Keratinocyte (primary cell): ENCODE data around the gene CDCA4. TPM values are rescaled to one million over a fixed set of nuclear protein-coding genes. Genes with fewer than 3 reads are reported as not detected.

ENCODE experiments used
- DNase-seq: peaks from one replicate; pipeline ENCODE4 v3.0.0-alpha.2; 2011; ENCODE audit warnings: low read depth, missing footprints, low spot score
- FAIRE-seq: peaks from 2 replicates; lab custom pipeline; 2011; peaks lifted over from hg19 to GRCh38; lab: Jason Lieb, UNC
- H2AFZ ChIP-seq: 2 replicates; pipeline ENCODE4 v1.6.0; 2012; ENCODE audit warnings: low read length, control low read depth, inconsistent platforms; ENCODE audit not compliant: control insufficient read depth
- H3K27ac ChIP-seq: 2 replicates; pipeline ENCODE4 v1.5.1; 2011; ENCODE audit warnings: low read length; ENCODE audit not compliant: control insufficient read depth, insufficient read depth
- H3K27me3 ChIP-seq: 3 replicates; pipeline ENCODE4 v1.6.0; 2011; ENCODE audit warnings: low read length; ENCODE audit not compliant: control insufficient read depth, insufficient read depth; ENCODE audit errors: extremely low read depth
- H3K36me3 ChIP-seq, 2 experiments: 2 replicates in 1 of 2; 3 replicates in 1 of 2; pipeline ENCODE4 v1.5.1; 2011; ENCODE audit warnings: low read length in 2 of 2, mild to moderate bottlenecking in 1 of 2; ENCODE audit not compliant: control insufficient read depth in 2 of 2, insufficient read depth in 2 of 2; ENCODE audit errors: extremely low read depth in 1 of 2
- H3K4me1 ChIP-seq: 3 replicates; pipeline ENCODE4 v1.5.1; 2011; ENCODE audit warnings: low read length; ENCODE audit not compliant: control insufficient read depth, insufficient read depth; ENCODE audit errors: extremely low read depth
- H3K4me2 ChIP-seq: 3 replicates; pipeline ENCODE4 v1.6.0; 2011; ENCODE audit warnings: low read depth, low read length; ENCODE audit not compliant: control insufficient read depth, insufficient read depth; ENCODE audit errors: extremely low read depth
- H3K4me3 ChIP-seq, 3 experiments: fragments of 200-600 bp in 1 of 3; sonication (generic) in 1 of 3; 2 replicates in 2 of 3; 3 replicates in 1 of 3; pipeline ENCODE4 v1.5.1; 2011 to 2016; ENCODE audit warnings: low read length in 3 of 3, mild to moderate bottlenecking in 3 of 3, control low read depth in 2 of 3, inconsistent platforms in 1 of 3, low read depth in 1 of 3, mixed read lengths in 1 of 3, mixed run types in 1 of 3, moderate library complexity in 1 of 3; ENCODE audit not compliant: control insufficient read depth in 2 of 3, insufficient read depth in 2 of 3; ENCODE audit errors: extremely low read depth in 1 of 3
- H3K79me2 ChIP-seq: 2 replicates; pipeline ENCODE4 v1.6.0; 2012; ENCODE audit warnings: low read length; ENCODE audit not compliant: control insufficient read depth, insufficient read depth
- H3K9ac ChIP-seq: 3 replicates; pipeline ENCODE4 v1.6.0; 2011; ENCODE audit warnings: low read length; ENCODE audit not compliant: control insufficient read depth, insufficient read depth; ENCODE audit errors: extremely low read depth
- H3K9me1 ChIP-seq: 3 replicates; pipeline ENCODE4 v1.6.0; 2011; ENCODE audit warnings: low read length; ENCODE audit not compliant: control insufficient read depth, insufficient read depth; ENCODE audit errors: extremely low read depth
- H3K9me3 ChIP-seq: 2 replicates; pipeline ENCODE4 v1.5.1; 2012; ENCODE audit warnings: low read depth, low read length; ENCODE audit not compliant: control insufficient read depth
- H4K20me1 ChIP-seq: 3 replicates; pipeline ENCODE4 v1.6.0; 2011; ENCODE audit warnings: low read length; ENCODE audit not compliant: control insufficient read depth, insufficient read depth; ENCODE audit errors: extremely low read depth
- EZH2 ChIP-seq: IDR thresholded peaks from one replicate; pipeline ENCODE4 v1.6.1; 2012; ENCODE audit warnings: inconsistent platforms, mild to moderate bottlenecking, low read length, moderate library complexity
- dilution Hi-C: fragments of 300-500 bp; cut with MboI; formaldehyde crosslinking; loops from one replicate; pipeline ENCODE4 v1.7.0; 2020; ENCODE audit warnings: low sequenced_read_pairs; ENCODE audit not compliant: extremely low pct_ligation_motif_present
- polyA plus RNA-seq, 5 experiments: library from polyadenylated mRNA; depleted of rRNA in 3 of 5; stranded (reverse) in 3 of 5; stranded (forward) in 1 of 5; unstranded in 1 of 5; fragments of >200 nt; gene quantifications; 1 replicate in 1 of 5; 2 replicates in 3 of 5; 3 replicates in 1 of 5; pipeline versions ENCODE4 v1.2.1 to v1.2.3, GENCODE V29; 2011 to 2012; ENCODE audit warnings: missing spikeins in 2 of 5, low read depth in 1 of 5, low replicate concordance in 1 of 5
- TF ChIP-seq, protein P1 (sequence below), 3 experiments: IDR thresholded peaks in 1 of 3; conservative IDR thresholded peaks in 1 of 3; optimal IDR thresholded peaks in 1 of 3; 2 replicates in 2 of 3; 3 replicates in 1 of 3; pipeline versions ENCODE3 to v1.5.1; 2011; ENCODE audit warnings: low read length in 3 of 3, mild to moderate bottlenecking in 3 of 3, moderate library complexity in 2 of 3, control low read depth in 1 of 3, inconsistent platforms in 1 of 3; ENCODE audit not compliant: insufficient read depth in 2 of 3; ENCODE audit errors: extremely low read depth in 1 of 3

Gene CDCA4
- polyA plus RNA-seq, 1 donor (not counting 4 experiments of a cell fraction or from before 2014, with no cell fraction given), result 35.7 TPM

DNA sequence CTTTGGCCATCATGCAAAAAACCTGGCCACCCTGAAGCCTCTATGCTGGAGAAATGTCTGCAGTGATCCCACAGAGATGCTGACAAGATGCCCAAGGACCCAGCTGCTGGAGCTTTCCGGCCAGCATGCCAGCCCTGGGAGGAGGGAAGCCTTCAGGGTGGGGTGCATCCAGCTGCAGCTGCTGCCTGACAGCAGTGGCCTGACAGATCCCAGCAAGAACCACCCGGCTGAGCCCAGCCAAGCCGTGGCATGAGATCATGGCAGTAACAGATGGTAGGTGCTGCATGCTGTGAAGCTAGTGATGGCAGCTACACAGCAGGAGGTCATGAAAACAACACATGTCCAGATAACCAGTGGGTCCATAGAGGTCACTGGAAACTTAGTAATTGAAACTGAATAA lies 21.5 kb downstream of the CDCA4 start:
- Histone ChIP-seq H2AFZ (no peak overlapping the region), H3K4me2 (no peak overlapping the region), H3K9me1 (no peaks in the 10 kb centered on the region), H3K27me3 (no peaks in the 10 kb centered on the region), H3K4me1 (no peaks in the 10 kb centered on the region), H3K9ac (no peak overlapping the region), H3K79me2 (peaks cover 4% of the 10 kb centered on the region), H3K9me3 (no peaks in the 10 kb centered on the region), H4K20me1 (no peaks in the 10 kb centered on the region), H3K36me3 (peaks cover 3 to 13% of the 10 kb centered on the region in 2 experiments), H3K4me3 (no peak overlapping the region), H3K27ac (no peak overlapping the region)
- dilution Hi-C loops, result no loop called here
- no peak for TF ChIP-seq EZH2
- TF ChIP-seq, protein P1, sequence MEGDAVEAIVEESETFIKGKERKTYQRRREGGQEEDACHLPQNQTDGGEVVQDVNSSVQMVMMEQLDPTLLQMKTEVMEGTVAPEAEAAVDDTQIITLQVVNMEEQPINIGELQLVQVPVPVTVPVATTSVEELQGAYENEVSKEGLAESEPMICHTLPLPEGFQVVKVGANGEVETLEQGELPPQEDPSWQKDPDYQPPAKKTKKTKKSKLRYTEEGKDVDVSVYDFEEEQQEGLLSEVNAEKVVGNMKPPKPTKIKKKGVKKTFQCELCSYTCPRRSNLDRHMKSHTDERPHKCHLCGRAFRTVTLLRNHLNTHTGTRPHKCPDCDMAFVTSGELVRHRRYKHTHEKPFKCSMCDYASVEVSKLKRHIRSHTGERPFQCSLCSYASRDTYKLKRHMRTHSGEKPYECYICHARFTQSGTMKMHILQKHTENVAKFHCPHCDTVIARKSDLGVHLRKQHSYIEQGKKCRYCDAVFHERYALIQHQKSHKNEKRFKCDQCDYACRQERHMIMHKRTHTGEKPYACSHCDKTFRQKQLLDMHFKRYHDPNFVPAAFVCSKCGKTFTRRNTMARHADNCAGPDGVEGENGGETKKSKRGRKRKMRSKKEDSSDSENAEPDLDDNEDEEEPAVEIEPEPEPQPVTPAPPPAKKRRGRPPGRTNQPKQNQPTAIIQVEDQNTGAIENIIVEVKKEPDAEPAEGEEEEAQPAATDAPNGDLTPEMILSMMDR (optimal IDR thresholded peaks at IDR 0.05 in 1 of 3, IDR thresholded peaks at IDR 0.05 in 1 of 3, conservative IDR thresholded peaks at IDR 0.05 in 1 of 3; ENCODE audit: extremely low read depth in 1 of 3, insufficient read depth in 2 of 3, low read length in 3 of 3), result no peak
- DNase-seq (no peak), FAIRE-seq (no peak)

DNA sequence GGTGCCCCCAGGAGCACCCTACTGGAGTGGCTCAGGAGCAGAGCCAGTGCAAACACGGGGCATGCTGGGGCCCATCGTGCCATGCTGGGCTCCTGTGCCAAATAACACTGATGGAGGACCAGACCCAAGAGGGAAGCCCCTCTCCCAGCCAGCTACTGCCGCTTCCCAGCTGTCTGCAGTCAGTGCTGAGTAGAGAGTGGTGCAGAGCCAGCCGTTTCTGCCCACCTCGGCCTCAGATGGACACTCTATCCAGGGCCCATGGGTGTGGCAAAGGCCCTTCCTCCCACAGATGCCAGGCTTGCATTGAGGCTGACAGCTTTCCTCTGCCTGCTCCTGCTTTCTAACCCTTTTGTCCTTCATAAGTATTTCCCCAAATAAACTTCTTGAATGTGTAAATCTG lies 22.1 kb downstream of the CDCA4 start:
- dilution Hi-C loops, result no loop called here
- Histone ChIP-seq H2AFZ (no peak overlapping the region), H3K9ac (no peak overlapping the region), H3K4me3 (no peak overlapping the region), H3K27ac (no peak overlapping the region), H4K20me1 (no peaks in the 10 kb centered on the region), H3K4me1 (no peaks in the 10 kb centered on the region), H3K9me3 (no peaks in the 10 kb centered on the region), H3K4me2 (no peak overlapping the region), H3K27me3 (no peaks in the 10 kb centered on the region), H3K79me2 (peaks cover 4% of the 10 kb centered on the region), H3K9me1 (no peaks in the 10 kb centered on the region), H3K36me3 (peaks cover 5 to 14% of the 10 kb centered on the region in 2 experiments)
- no peak for TF ChIP-seq EZH2
- TF ChIP-seq, protein P1 (optimal IDR thresholded peaks at IDR 0.05 in 1 of 3, IDR thresholded peaks at IDR 0.05 in 1 of 3, conservative IDR thresholded peaks at IDR 0.05 in 1 of 3; ENCODE audit: extremely low read depth in 1 of 3, insufficient read depth in 2 of 3, low read length in 3 of 3), result no peak
- DNase-seq, result no peak
- no peak for FAIRE-seq
